GM11168 (cell line): ENCODE data around the gene REG3G.
"Not testable (repeated sequence)": the region's sequence is repeated elsewhere in the genome, so short reads cannot be mapped to it uniquely, and the experiment has no call there.

Experiments
- in situ Hi-C: fragments of 300-500 bp; cut with MboI; formaldehyde crosslinking; loops from one replicate; pipeline ENCODE4 v1.12.0; 2022; ENCODE audit warnings: low sequenced_read_pairs; ENCODE audit not compliant: unreplicated experiment

Gene REG3G

GRCh38 chr2:79011496-79011895 is 14.0 kb upstream of the REG3G start:
- in situ Hi-C loops: no loop called here

GRCh38 chr2:79013629-79014028 is 11.9 kb upstream of the REG3G start:
- in situ Hi-C loops: no loop called here

DNA sequence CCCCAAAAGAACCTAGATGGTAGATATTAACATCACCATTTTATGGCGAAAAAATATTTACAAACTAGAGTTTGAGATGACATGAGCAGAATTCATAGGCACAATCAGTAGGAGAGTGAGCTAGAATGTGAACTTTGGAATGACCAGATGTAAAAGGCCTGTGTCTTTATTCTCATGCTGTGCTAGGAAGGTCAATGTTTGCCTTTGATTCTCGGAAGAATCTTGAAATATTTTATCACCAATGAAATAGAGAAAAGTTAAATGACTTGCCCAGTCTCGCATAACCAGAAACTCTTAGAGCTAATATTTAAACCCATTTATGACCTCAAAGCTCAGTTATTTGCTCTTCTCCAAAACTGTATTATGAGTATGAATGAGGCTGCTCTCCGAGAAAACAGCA is 9.2 kb upstream of the REG3G start:
- in situ Hi-C loops: no loop called here

- in situ Hi-C loops: no loop called here
Measured at GRCh38 chr2:79026061-79026460, 559 bp downstream of the REG3G start.

GRCh38 chr2:79039944-79040343 is 14.4 kb downstream of the REG3G start:
- in situ Hi-C loops: no loop called here

DNA sequence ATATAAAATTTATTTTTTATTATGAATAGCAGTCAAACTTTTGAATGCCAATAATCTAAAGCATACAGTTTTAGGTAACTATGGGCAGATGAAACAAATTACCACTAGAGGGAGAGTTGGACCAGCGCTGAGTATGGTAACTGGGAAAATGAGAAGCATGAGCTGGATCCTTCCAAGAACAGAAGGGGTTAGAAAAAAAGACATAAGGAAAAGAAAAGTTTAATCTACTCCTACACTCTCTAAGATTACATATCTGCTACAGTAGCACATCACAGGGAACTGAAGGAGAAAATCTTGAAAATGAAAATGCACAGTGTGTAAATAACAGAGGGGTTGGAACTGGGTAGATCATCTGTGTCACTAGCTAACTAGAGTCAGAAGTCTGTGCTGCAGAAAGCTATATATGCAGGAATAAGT is 15.5 kb downstream of the REG3G start:
- in situ Hi-C loops: no loop called here

DNA sequence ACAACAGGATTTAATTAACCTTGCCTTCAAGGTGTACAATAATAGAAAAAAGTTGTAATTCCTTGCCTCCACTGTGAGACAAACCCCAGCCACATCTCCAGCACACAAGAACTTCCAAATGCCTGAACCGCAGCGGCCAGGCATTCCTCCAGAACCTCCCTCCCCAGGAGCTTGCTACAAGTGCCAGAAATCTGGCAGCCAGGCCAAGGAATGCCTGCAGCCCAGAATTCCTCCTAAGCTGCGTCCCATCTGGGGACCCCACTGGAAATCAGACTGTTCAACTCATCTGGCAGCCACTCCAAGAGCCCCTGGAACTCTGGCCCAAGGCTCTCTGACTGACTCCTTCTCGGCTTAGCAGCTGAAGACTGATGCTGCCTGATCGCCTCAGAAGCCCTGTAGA is 28.0 kb downstream of the REG3G start:
- in situ Hi-C loops: not testable (repeated sequence)

DNA sequence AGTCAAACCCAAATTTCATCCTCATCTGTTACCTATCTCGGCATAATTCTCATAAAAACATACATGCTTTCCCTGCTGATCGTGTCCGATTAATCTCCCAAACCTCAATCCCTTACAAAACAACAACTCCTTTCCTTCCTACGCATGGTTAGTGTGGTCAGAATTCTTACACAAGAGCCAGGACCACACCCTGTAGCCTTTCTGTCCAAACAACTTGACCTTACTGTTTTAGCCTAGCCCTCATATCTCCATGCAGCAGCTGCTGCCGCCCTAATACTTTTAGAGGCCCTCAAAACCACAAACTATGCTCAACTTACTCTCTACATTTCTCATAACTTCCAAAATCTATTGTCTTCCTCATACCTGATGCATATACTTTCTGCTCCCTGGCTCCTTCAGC is 29.3 kb downstream of the REG3G start:
- in situ Hi-C loops: not testable (repeated sequence)

DNA sequence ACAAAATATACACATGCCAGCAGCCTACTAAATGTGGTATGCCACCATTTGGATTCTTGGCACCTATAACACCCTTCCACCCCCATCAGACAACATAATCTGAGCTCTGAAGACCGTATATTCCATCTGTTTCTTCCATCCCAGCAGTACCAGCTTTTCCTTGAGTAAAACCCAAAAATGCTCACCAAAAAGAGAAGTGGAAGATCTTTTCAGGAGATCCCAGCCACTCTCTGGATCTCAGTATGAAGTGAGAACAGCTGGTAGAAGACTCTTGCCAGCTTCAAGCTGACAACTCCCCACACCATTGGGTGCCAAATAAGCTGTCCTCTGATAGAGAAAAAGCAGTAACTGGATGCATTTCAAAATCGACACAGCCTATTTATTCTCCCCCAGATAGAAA is 39.7 kb downstream of the REG3G start:
- in situ Hi-C loops: no loop called here

- in situ Hi-C loops: no loop called here
Measured at GRCh38 chr2:79071078-79071477, 45.6 kb downstream of the REG3G start.
